ENCODE results near the gene PDE3B.
A peak's percentile ranks its signal among the peaks of the same experiment; 100 is the strongest.
"Not testable (repeated sequence)": the region's sequence is repeated elsewhere in the genome, so short reads cannot be mapped to it uniquely, and the experiment has no call there.

The PDE3B gene

DNA sequence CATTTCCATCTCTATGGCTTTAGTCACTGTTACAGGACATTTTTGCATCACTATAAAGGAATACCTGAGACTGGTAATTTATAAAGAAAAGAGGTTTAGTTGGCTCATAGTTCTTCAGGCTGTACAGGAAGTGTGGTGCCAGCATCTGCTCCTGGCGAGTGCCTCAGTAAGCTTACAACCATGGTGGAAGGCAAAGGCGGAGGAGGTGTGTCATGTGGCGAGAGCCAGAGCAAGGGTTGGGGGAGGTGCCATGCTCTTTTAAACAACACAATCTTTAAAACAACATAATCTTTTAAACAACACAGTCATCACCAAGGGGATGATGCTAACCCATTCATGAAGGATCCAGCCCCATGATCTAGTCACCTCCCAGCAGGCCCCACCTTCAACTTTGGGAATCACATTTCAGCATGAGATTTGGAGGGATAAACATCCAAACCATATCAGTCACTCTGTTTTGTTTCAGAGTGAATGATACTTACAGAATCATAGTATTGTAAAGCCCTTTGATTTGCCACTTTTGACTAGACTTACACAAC, 103.3 kb downstream of the PDE3B start:
- no peak for DNase-seq (ENCODE audit: low read depth)

DNA sequence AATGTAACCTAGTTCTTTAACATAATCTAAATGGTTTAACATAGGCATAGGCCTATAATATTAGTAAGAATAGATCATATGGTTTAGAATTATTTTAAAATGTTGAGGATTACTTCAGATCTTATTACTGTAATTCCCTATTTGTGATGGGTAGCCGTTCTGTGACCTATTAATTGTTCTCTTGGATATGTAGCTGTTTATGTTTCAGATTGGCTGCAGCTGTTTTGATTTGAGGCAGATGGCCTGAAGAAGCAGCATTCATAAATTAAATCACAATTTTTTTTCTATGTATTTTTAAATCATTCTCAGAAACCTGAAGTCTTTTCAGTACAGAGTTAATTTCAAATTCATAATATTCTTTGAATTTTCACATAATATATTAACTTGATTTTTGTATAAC, 104.5 kb downstream of the PDE3B start:
- DNase-seq (ENCODE audit: low read depth) = no peak

DNA sequence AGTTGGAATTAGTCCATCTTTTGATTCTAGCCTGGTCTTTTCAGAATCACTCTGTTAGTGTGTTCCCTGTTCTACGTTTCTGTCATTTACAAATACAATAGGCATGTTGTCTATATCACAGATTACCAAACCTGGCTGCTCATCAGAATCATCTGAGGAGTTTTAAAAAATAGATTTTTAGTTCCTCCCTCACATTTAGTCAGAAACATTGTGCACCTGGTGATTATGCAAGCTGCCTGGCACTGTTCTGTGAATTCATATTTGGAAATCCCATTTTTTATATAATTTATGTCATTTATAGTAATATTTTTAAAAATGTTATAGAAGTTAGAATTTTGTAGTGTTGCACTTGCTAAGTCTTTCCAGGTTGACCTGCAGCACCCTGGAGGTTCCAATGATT, 107.3 kb downstream of the PDE3B start:
- DNase-seq (ENCODE audit: low read depth) = no peak

DNA sequence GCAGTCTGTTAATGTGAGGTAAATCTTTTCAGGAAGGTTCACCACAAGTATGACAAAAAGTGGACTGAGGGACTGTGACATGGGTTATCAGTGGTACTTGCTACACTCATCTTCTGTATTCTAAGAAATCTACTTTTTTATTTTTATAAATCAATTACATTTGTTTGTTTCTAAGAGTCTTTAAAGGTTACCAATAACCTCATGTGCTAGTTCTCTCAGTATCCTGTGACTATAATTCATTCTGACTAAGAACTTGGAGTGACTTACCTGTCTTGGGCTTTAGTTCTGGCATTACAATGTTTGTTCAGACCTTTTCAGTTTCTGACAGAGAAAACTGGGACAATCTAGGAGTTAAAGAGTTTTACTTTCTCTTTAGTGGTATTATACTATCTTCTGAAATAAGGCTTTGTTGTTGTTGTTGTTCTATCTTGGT, 108.4 kb downstream of the PDE3B start:
- DNase-seq (ENCODE audit: low read depth) = no peak

DNA sequence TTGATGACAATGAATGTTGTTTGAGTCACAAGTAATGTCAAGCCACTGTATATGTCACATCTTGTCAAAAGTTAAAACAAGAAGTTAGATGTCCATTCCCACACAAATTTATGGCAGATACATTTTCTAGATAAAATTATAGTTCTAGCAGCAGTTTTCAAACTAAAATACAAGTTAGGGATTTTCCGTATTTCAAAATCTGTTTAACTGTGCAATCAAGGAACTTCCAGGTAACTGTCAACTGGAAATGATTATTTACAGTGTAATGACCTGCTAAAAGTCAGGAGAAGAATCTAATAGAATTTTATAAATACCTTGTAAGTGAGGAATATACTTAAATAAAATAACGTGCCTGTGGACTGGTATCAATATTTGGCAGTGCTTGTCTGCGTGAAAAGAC, 111.5 kb downstream of the PDE3B start:
- no peak for DNase-seq (ENCODE audit: low read depth)

DNA sequence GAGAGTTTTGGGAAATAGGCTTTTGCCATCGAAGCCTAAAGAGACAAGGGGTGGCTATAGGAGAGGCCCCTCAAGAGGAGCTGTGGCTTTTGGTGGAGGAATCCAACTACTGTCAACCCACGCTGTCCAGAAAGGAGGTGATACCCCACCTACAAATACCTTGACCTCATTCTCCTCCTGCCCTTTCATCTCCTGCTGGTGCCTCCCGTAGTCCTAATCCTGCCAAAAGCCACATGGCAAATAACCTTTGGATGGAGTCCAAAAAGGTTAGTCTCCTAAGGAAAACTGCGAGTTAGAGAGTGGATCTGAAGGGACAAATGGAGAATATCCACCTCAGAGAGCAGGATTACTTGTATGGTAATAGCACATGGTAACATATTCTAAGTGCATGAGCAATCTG, 112.7 kb downstream of the PDE3B start:
- no peak for DNase-seq (ENCODE audit: low read depth)

DNA sequence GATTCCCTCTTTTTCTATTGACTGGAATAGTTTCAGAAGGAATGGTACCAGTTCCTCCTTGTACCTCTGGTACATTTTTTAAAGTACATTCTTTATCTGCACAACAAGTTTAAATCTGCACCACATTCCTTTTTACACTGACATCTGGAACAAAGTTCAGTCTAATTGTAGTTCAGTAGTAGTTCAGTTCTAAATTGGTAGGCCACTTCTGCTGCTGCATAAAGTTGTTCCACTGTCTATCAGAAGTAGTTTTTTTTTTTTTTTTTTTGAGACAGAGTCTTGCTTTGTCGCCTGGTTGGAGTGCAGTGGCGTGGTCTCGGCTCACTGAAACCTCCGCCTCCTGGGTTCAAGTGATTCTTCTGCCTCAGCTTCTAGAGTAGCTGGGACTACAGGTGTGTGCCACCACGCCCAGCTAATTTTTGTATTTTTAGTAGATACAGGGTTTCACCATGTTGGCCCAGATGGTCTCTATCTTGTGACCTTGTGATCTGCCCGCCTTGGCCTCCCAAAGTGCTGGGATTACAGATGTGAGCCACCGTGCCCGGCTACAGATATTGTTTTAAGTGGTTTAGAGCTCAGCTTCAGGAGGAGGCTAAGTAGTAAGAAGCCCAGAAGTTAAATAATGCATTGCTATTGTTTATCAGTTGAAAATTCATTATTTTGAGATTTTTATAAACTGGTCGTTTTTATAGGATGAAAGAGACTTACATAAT, 115.9 kb downstream of the PDE3B start:
- not testable (repeated sequence) for DNase-seq (ENCODE audit: low read depth)

DNA sequence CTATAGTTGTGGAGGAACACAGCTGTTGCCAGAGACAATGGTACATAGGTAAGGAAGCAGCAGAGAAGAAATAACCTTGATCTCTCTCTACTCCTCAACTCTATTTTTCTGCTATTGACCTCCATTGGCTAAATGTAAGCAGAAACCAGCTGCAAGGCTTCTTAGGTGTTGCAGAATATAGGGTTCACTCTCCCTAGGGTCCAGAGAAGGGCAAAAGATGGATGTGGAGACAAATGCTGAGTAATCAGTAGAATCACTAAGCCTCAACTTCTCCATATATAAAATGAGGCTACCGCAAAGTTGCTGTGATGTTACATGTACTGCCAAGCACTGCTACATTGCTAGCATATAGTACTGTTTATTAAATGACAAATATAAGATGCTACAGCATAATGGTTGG, 120.6 kb downstream of the PDE3B start:
- DNase-seq (ENCODE audit: low read depth) = no peak

DNA sequence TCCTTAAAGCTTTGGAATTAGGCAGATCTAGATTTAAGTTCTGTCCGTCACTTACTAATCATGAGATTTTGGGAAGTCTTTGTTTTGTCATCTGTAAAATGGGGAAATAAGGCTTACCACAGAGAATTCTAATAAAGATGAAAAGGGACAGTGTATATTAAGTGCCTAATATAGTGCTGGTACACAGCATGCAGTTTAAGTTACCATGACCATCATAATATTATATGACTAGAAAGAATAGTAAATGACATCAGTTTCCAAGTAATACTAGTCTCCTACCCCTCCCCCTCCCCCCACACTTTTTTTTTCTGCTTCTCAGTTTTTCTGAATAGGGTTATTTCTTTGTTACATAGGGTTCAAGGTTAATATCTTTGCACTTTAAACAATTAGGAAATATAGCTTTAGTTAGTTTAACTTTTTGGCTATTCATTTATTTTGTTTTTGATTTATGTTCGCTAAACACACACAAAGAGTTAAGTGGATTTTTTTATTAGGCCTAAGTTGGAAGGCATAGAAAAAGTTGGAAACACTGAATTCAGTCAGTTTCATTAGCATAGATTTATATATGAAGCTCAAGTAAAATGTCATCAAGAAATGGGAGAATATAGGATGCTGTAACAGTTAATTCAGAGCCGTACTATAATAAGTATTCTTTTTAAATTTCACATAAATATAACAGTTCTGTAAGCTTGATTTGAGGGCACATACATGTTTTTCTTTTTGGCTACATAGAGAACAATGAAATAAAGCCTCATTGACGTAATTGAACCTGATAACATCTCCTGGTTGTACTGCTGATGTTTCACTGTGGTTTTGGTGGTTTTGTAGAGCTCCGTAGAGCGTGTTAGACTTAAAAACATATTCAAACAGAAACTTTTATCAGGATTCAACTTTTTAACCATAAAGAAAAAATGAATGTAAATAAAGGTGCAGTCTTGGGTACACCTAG, 121.2 kb downstream of the PDE3B start:
- DNase-seq (ENCODE audit: low read depth) = no peak

DNA sequence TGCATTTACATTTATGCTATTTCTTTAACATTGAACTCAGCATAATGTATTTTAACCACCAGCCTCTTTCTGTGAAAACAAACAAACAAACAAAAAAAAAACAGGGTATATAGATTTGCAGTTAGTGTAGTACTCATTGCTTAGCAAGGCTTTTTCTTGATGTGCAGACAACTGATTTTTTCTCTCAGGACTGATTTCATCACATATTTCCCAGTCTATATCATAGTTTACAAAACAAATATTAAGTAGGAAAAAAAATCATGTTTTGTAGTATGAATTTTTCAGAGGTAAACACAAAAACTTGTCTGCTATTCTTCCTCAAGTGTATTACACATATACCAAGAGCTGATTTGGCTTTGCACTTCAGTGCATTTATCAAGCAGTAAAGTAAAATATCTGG, 123.0 kb downstream of the PDE3B start:
- DNase-seq (ENCODE audit: low read depth) = no peak

DNA sequence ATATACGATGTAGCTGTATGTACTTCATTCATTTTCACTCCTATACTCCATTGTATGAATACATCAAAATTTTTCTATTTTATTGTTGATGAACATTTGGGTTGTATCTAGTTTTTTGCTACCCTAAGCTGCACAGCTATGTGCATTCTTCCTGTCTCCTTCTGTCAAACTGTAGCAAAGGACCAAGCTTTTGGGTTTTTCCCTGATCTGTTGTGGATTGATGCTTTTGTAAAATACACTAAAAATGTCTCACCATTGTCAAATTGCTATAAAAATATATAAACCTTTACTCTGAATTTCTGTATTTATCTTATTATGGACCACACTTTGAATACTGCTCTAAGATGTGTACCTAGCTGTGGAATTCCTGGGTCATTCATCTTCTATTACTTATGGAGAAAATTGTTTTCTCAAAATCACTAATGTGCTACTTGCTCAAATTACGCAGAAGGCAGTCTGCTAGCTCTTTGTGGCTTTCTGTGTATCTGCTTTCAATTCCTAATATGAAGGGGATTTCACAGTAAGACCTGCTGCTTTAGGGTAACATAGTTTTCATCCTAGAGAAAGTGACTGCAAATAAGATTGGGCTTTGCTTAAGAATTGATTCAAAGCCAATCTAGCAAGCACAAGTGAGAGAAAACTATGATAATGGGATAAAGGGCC, 125.1 kb downstream of the PDE3B start:
- no peak for DNase-seq (ENCODE audit: low read depth)

DNA sequence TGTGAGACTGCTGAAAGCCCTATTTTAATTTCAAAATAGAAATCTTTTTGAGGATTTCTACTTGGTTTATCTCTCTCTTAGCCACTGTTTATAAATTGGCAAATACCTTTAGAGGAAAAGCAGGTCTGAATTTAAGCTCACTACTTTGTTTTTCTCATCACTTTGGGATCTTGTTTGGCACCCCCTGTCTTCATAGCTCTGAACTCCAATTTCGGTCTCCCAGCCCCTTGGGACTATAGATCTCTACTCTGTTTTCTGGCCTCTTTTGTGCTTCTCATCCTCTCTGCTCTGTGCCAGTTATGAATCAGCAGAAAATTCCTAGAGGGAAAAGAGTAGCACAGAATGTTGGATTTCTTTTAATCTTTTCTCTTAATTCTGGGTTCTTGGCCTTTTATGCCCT, 130.2 kb downstream of the PDE3B start:
- peak; percentile 3 for DNase-seq (ENCODE audit: low read depth)

DNA sequence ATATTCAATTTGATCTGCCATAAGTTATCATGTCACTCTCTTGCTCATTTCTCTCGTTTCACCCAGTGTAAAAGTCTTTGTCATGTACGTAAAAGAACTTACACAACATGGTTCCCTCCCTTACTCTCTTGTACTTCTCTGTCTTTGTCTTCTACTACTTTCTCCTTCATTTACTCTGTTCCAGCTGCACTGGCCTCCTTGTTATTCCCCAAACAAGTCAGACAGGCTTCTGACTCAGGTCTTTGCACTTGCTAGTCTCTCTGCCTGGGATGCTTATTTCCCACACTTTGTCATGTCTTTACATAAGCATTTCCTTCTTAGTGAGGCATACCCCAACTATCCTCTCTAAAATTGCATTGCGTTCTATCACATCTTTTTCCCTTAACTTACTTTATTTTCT, 131.1 kb downstream of the PDE3B start:
- DNase-seq (ENCODE audit: low read depth) = no peak

DNA sequence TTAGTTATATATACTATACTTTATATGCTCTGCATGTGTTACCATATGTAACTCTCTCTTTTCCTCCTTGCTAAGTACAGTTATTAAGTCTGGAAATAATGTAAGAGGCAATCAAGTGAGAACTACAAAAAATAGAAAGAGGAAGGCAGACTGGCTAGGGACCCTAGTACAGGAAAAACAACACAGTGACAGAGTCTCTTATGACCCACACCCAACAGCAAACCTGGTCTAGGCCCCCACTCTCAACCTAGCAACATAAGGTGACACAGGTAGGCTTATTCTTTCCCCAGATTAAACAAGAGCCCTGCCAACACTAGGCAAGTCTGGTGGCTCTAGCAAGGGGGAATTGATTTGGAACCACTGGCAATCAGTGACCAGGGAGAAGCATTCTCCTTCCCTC, 132.3 kb downstream of the PDE3B start:
- DNase-seq (ENCODE audit: low read depth) = no peak

DNA sequence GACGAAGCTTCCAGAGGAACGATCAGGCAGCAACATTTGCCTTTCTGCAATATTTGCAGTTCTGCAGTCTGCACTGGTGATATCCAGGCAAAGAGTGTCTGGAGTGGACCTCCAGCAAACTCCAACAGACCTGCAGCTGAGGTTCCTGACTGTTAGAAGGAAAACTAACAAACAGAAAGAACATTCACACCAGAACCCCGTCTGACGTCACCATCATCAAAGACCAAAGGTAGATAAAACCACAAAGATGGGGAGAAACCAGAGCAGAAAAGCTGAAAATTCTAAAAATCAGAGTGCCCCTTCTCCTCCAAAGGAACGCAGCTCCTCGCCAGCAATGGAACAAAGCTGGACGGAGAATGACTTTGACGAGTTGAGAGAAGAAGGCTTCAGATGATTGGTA, 134.9 kb downstream of the PDE3B start:
- not testable (repeated sequence) for DNase-seq (ENCODE audit: low read depth)

DNA sequence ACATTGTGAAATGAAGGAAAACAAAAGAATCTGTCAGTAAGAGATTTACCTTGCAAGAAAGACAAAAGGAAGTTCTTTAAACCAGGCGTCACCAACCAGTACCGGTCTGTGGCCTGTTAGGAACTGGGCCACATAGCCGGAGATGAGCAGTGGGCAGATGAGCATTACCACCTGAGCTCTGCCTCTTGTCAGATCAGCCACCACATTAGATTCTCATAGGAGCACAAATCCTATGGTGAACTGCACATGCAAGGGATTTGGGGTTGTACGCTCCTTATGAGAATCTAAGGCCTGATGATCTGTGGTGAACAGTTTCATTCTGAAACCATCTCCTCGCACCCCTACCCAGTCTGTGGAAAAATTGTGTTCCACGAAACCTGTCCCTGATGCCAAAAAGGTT, 140.2 kb downstream of the PDE3B start:
- no peak for DNase-seq (ENCODE audit: low read depth)

DNA sequence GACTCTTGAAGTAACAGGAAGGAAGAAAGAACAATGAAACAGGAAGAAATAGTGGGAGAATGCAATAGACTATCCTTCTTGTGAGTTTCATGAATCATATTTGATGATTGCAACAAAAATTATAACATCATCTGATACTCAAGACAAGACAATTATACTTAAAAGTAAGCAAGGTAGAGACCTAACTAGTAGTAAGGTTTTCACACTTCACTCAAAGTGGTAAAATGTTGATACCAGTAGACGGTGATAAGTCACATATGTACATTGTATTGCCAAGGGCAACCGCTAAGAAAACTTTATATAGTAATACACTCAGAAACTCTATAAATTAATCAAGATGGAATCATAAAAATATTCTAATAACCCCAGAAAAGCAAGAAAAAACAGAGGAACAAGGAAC, 140.6 kb downstream of the PDE3B start:
- no peak for DNase-seq (ENCODE audit: low read depth)

DNA sequence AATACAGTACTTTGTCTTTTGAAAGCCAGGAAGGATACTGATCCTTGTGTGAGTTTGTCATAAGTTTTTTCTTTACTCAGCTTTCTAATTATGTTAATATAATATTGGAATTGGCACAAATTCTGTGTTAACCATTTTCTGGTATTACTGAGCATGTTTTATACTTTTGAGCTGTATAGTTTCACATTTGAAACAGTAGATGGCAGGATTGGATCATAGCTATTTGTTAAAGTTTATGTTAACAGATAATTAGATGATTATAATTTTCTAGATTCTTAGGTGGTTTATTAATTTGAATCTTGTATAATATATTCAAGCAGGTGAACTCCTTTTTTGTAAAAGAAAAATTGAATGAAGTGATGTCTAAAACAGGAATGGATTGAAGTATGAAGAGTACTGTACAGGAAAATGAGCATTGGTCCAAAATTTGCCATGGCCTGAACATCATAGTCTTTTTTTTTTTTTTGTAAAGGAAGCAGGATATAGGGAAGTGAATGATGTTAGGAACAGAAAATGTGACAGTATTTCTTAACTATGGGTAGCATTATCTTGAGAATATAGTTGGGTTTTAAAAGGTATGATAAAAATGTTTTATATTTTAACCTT, 146.4 kb downstream of the PDE3B start:
- DNase-seq (ENCODE audit: low read depth) = no peak

DNA sequence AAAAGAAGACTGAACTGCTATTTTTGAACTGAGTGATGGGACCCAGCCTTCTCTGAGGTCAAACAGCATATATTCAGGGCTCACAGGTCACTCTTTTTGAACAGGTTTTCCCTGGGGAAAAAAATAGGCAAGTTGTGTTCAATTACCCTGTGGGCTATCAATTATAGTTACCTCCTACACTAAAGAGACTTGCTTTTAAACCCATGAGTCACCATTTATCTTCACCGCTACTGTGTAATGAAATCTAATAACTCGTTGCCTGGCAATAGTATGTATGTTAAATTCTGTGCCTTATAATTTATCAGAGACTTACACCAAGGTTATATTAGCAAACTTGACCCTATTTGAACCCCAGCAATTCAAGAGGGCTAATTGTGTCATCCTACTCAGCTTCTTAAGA, 149.9 kb downstream of the PDE3B start:
- DNase-seq (ENCODE audit: low read depth) = no peak

DNA sequence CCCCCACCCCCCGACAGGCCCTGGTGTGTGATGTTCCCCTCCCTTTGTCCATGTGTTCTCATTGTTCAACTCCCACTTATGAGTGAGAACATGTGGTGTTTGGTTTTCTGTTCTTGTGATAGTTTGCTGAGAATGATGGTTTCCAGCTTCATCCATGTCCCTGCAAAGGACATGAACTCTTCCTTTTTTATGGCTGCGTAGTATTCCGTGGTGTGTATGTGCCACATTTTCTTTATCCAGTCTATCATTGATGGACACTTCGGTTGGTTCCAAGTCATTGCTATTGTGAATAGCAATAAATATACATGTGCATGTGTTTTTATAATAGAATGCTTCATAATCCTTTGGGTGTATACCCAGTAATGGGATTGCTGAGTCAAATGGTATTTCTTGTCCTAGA, 152.4 kb downstream of the PDE3B start:
- not testable (repeated sequence) for DNase-seq (ENCODE audit: low read depth)

DNA sequence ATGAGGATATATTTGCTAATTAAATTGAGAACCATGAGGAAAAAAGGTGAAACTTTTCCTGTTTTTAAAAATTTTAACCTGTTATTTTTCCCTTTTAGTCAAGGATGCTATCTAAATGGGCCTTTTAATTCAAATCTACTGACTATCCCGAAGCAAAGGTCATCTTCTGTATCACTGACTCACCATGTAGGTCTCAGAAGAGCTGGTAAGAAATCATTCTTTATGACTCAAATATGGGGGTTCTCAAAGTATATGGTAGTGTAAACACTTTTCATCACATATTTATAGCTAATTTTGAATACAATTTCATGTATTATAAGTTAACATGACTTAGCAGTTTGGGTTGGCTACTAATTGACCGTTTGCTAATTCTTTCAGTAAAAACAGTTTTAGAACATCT, 160.2 kb downstream of the PDE3B start:
- no peak for DNase-seq (ENCODE audit: low read depth)

DNA sequence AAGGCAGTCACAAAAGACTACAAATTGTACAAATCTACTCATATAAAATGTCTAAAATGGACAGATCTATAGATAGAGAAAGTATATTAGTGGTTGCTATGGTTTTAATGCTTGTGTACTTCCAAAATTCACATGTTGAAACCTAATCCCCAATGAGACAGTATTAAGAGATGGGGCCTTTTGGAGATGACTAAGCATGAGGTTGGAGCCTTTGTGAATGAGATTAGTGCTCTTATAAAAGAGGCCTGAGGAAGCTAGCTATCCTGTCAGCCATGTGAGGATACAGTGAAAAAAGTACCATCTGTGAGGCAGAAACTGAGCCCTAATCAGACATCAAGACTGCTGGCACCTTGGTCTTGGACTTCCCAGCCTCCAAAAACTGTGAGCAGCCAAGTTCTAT, 165.9 kb downstream of the PDE3B start:
- DNase-seq (ENCODE audit: low read depth) = no peak

All from fibroblast of gingiva (primary cell).